Muscle of leg (tissue), 16 donors: Measurements from ENCODE around the gene LZTS3. TPM values are rescaled to one million over a fixed set of nuclear protein-coding genes. Genes with fewer than 3 reads are reported as not detected.
"Not testable (repeated sequence)": the region's sequence is repeated elsewhere in the genome, so short reads cannot be mapped to it uniquely, and the experiment has no call there.

Experiments
- DNase-seq: peaks from one replicate; pipeline ENCODE4 v3.0.0; 2013
- H3K27ac ChIP-seq: one replicate; pipeline ENCODE4 v1.5.1; 2013; ENCODE audit warnings: mild to moderate bottlenecking, low read length, control low read depth
- H3K27me3 ChIP-seq: one replicate; pipeline ENCODE4 v1.6.1; 2013; ENCODE audit warnings: low read length; ENCODE audit not compliant: control insufficient read depth, insufficient read depth
- H3K36me3 ChIP-seq: one replicate; pipeline ENCODE4 v1.6.1; 2013; ENCODE audit warnings: low read length; ENCODE audit not compliant: control insufficient read depth, insufficient read depth
- H3K4me1 ChIP-seq: one replicate; pipeline ENCODE4 v1.6.1; 2013; ENCODE audit warnings: low read length; ENCODE audit not compliant: control insufficient read depth, insufficient read depth
- H3K4me3 ChIP-seq: one replicate; pipeline ENCODE4 v1.5.1; 2013; ENCODE audit warnings: low read length, control low read depth
- H3K9me3 ChIP-seq: replicated peaks from 2 replicates; pipeline ENCODE4 v1.6.1; 2013; ENCODE audit warnings: low read depth, low read length; ENCODE audit not compliant: control insufficient read depth
- WGBS: methylation state at CpG from one replicate; pipeline ENCODE4 v1.1.5; 2013; ENCODE audit warnings: missing lambda C conversion rate; ENCODE audit not compliant: insufficient coverage; 5-methylcytosine and 5-hydroxymethylcytosine counted together
- long read RNA-seq, 11 donors: transcript quantifications; one replicate each; lab custom pipeline, GENCODE V29; 2026
- polyA plus RNA-seq, 8 donors: library from polyadenylated mRNA; unstranded; fragments of 120-200 nt; gene quantifications; one replicate each; pipeline versions ENCODE4 v1.2.1 to v1.2.3, GENCODE V29; 2013; ENCODE audit warnings: inconsistent platforms in 1 of 8, low replicate concordance in 1 of 8; ENCODE audit not compliant: insufficient read length in 8 of 8, insufficient read depth in 1 of 8
- total RNA-seq: library from RNA; stranded (reverse); fragments of 120-200 nt; gene quantifications from one replicate; pipeline ENCODE4 v1.2.4, GENCODE V29; 2013

The LZTS3 gene
- total RNA-seq (2.2 TPM), polyA plus RNA-seq (1 to 10 TPM; 3.0 to 4.3 (median 3.5) TPM)
- long read RNA-seq, donor 1, result 0 reads
- long read RNA-seq, donor 2, result 0 reads
- long read RNA-seq, donor 3, result 0 reads
- long read RNA-seq, donor 4, result 0 reads
- long read RNA-seq, donor 5, result 0 reads
- long read RNA-seq, donor 6, result 0 reads
- long read RNA-seq, donor 7, result 0 reads
- long read RNA-seq, donor 8, result 0 reads
- long read RNA-seq, donor 9, result 0 reads
- long read RNA-seq, donor 10, result 0 reads
- long read RNA-seq, donor 11, result 0 reads

GRCh38 chr20:3172933-3173609, at the start of gene LZTS3:
TSS of gene LZTS3 (minus strand) at chr20:3173549. CDS start at chr20:3167163, 6,386 bp downstream.
- Histone ChIP-seq H3K4me3 (peak within 1 kb of the TSS; percentile 84), H3K9me3 (no peaks in the 10 kb centered on the region), H3K36me3 (no peaks in the 10 kb centered on the region), H3K4me1 (peaks cover 16% of the 10 kb centered on the region), H3K27me3 (peaks cover 43% of the 10 kb centered on the region), H3K27ac (peak within 1 kb of the TSS; percentile 40)
- WGBS, result 0% methylated on average over 54 of the region's 62 CpGs
- peak; percentile 87 for DNase-seq

GRCh38 chr20:3221398-3222226, 48.3 kb upstream of the LZTS3 start:
- Histone ChIP-seq H3K9me3 (no peaks in the 10 kb centered on the region), H3K36me3 (peaks cover 38% of the 10 kb centered on the region), H3K27me3 (no peaks in the 10 kb centered on the region), H3K4me1 (peaks cover 16% of the 10 kb centered on the region), H3K27ac (no peak overlapping the region), H3K4me3 (no peak overlapping the region)
- WGBS, result 93% methylated on average over 7 of the region's 18 CpGs
- DNase-seq, result no peak

GRCh38 chr20:3218307-3218988, 45.1 kb upstream of the LZTS3 start:
- H3K36me3 ChIP-seq, result peaks cover 43% of the 10 kb centered on the region
- H3K27ac ChIP-seq, result no peak overlapping the region
- H3K4me3 ChIP-seq, result no peak overlapping the region
- no peak for DNase-seq
- peaks cover 12% of the 10 kb centered on the region for H3K4me1 ChIP-seq
- H3K27me3 ChIP-seq, result no peaks in the 10 kb centered on the region
- WGBS, result 14% methylated on average over 23 of the region's 30 CpGs
- H3K9me3 ChIP-seq, result no peaks in the 10 kb centered on the region

- H3K36me3 ChIP-seq, result peaks cover 41% of the 10 kb centered on the region
These were observed 42.1 kb upstream of the LZTS3 start for GRCh38 chr20:3215359-3215917.

GRCh38 chr20:3213226-3213625, 39.9 kb upstream of the LZTS3 start:
- no peaks in the 10 kb centered on the region for H3K9me3 ChIP-seq
- no peak overlapping the region for H3K4me3 ChIP-seq
- no peak overlapping the region for H3K27ac ChIP-seq
- H3K27me3 ChIP-seq, result no peaks in the 10 kb centered on the region
- H3K36me3 ChIP-seq, result peaks cover 31% of the 10 kb centered on the region
- DNase-seq, result no peak
- peaks cover 13% of the 10 kb centered on the region for H3K4me1 ChIP-seq
- 93% methylated on average over 7 of the region's 7 CpGs for WGBS

More at GRCh38 chr20:3215359-3215917, 42.1 kb upstream of the LZTS3 start:
- not testable (repeated sequence) for DNase-seq, H3K27ac ChIP-seq, H3K4me1 ChIP-seq, H3K27me3 ChIP-seq, H3K9me3 ChIP-seq, H3K4me3 ChIP-seq
- 95% methylated on average over 3 of the region's 7 CpGs for WGBS

- H3K4me3 ChIP-seq, result peak overlapping the region; percentile 90
- WGBS, result 77% methylated on average over 1 of the region's 2 CpGs
- DNase-seq, result no peak
- peaks cover 20% of the 10 kb centered on the region for H3K36me3 ChIP-seq
- no peak overlapping the region for H3K27ac ChIP-seq
- no peaks in the 10 kb centered on the region for H3K9me3 ChIP-seq
- H3K27me3 ChIP-seq, result no peaks in the 10 kb centered on the region
- H3K4me1 ChIP-seq, result peaks cover 15% of the 10 kb centered on the region
These were observed 37.0 kb upstream of the LZTS3 start for GRCh38 chr20:3210346-3210745.

- Histone ChIP-seq H3K4me3 (peak overlapping the region; percentile 90), H3K27ac (peak overlapping the region; percentile 90), H3K9me3 (no peaks in the 10 kb centered on the region), H3K27me3 (no peaks in the 10 kb centered on the region), H3K36me3 (peaks cover 16% of the 10 kb centered on the region), H3K4me1 (peaks cover 15% of the 10 kb centered on the region)
- WGBS, result 0% methylated on average over 8 of the region's 10 CpGs
- DNase-seq, result no peak
These were observed 36.6 kb upstream of the LZTS3 start for GRCh38 chr20:3209946-3210317.

- Histone ChIP-seq H3K36me3 (peaks cover 14% of the 10 kb centered on the region), H3K27ac (peak within 1 kb of the TSS; percentile 90), H3K9me3 (no peaks in the 10 kb centered on the region), H3K27me3 (no peaks in the 10 kb centered on the region), H3K4me1 (peaks cover 15% of the 10 kb centered on the region), H3K4me3 (peak within 1 kb of the TSS; percentile 90)
- DNase-seq, result peak; percentile 71
- WGBS, result 0% methylated on average over 42 of the region's 48 CpGs
These were observed 36.1 kb upstream of the LZTS3 start, which contains the start of gene ITPA for GRCh38 chr20:3209257-3209945. TSS of gene ITPA (plus strand) at chr20:3209498. CDS start at chr20:3209552, 54 bp downstream.

GRCh38 chr20:3208786-3209256, 35.5 kb upstream of the LZTS3 start:
- Histone ChIP-seq H3K36me3 (peaks cover 11% of the 10 kb centered on the region), H3K27me3 (no peaks in the 10 kb centered on the region), H3K9me3 (no peaks in the 10 kb centered on the region), H3K27ac (peak overlapping the region; percentile 90), H3K4me1 (peaks cover 16% of the 10 kb centered on the region), H3K4me3 (peak overlapping the region; percentile 90)
- DNase-seq, result peak; percentile 26
- 0% methylated on average over 7 of the region's 10 CpGs for WGBS
